Measurements from ENCODE around the gene FSHB. TPM values are rescaled to one million over a fixed set of nuclear protein-coding genes. Genes with fewer than 3 reads are reported as not detected.

FSHB gene
- total and polyA plus RNA-seq, 2 of the 8 experiments (the other 6 are each of a cell fraction or from before 2014, with no cell fraction given), result not detected

DNA sequence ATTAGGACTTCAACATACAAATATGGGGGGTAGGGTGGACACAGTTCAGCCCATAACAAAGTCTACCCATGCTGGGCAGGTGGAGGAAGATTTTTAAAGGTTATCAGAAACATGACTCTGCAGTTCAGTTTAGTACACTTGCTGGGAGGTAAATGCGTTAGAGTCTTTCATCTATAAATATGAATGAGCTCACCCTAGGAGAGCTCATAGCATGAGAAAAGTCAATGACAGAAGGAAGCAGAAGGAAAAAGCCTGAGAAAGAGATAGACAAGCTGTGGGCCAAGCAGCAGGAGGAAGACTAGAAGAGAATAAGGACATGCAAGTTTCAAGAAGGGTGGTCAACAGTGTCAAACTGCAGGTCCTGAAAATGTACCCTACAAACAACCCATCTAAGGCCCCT lies 27.0 kb upstream of the FSHB start:
- FAIRE-seq, result no peak

More for the DNA sequence above, 27.0 kb upstream of the FSHB start:
- no peak overlapping the region for H3K4me2 ChIP-seq (ENCODE audit: insufficient read depth in 1 of 2, low read depth in 2 of 2, low read length in 2 of 2)
- no peak for TF ChIP-seq SP1 (IDR thresholded peaks at IDR 0.05; ENCODE audit: low read depth, low read length)
- no peak for TF ChIP-seq TEAD4 (IDR thresholded peaks at IDR 0.05; ENCODE audit: low read depth, low read length)
- no peak for TF ChIP-seq CBX5 (IDR thresholded peaks at IDR 0.05; ENCODE audit: low read depth, low read length)
- no peak for TF ChIP-seq BRCA1 (IDR thresholded peaks at IDR 0.05; ENCODE audit: low read depth, low read length)
- TF ChIP-seq CEBPB (IDR thresholded peaks at IDR 0.05; ENCODE audit: low read depth, low read length), result no peak
- TF ChIP-seq HDAC6 (IDR thresholded peaks at IDR 0.05; ENCODE audit: low read depth, low read length), result no peak
- no peak overlapping the region for H2AK5ac ChIP-seq (ENCODE audit: low read depth, low read length)
- H2BK5ac ChIP-seq (ENCODE audit: low read depth, low read length), result no peak overlapping the region
- no peak overlapping the region for H3K27ac ChIP-seq (ENCODE audit: low read depth, low read length)
- peaks cover 0 to 6% (median 3%) of the 10 kb centered on the region in 4 experiments; a peak in 3 of 7 replicates for H3K4me1 ChIP-seq (replicated peaks in 1 of 4; ENCODE audit: control insufficient read depth in 3 of 4, insufficient read depth in 4 of 4, low read length in 3 of 4)
- POLR2A ChIA-PET (ENCODE audit: partially characterized antibody), result no interaction called here
- H3K9me3 ChIP-seq (ENCODE audit: insufficient read depth in 2 of 2, low read depth in 1 of 2, low read length in 1 of 2), result peaks cover 3 to 6% of the 10 kb centered on the region in 2 experiments; a peak in 1 of 4 replicates
- H3K4me3 ChIP-seq (ENCODE audit: extremely low read depth in 1 of 4, insufficient read depth in 2 of 4, low read depth in 3 of 4, low read length in 4 of 4), result no peak overlapping the region
- CTCF ChIA-PET (ENCODE audit: partially characterized antibody), result interaction anchor here (0.7 to 1.5 kb wide), 5 partner anchors 37 to 157 kb away, joined by 3 to 4 read pairs (median 3); no protein-coding TSS in a partner anchor
- no peak overlapping the region for H2BK120ac ChIP-seq (replicated peaks; ENCODE audit: low read depth, low read length)
- H3K56ac ChIP-seq (replicated peaks; ENCODE audit: insufficient read length, low read depth, low read length), result no peak overlapping the region
- H3K79me1 ChIP-seq (ENCODE audit: low read depth, low read length), result no peaks in the 10 kb centered on the region
- no peak overlapping the region for H2BK12ac ChIP-seq (ENCODE audit: low read depth, low read length)
- peaks cover 0 to 2% of the 10 kb centered on the region in 2 experiments for H4K20me1 ChIP-seq (replicated peaks in 1 of 2; ENCODE audit: control insufficient read depth in 1 of 2, insufficient read depth in 2 of 2, low read length in 2 of 2)
- H3K79me2 ChIP-seq (ENCODE audit: control insufficient read depth in 1 of 2, insufficient read depth in 2 of 2, low read length in 2 of 2), result no peaks in the 10 kb centered on the region
- no peak overlapping the region for H4K8ac ChIP-seq (ENCODE audit: extremely low read depth, insufficient read depth, low read length)
- H4K5ac ChIP-seq (ENCODE audit: insufficient read length, low read depth, low read length), result no peak overlapping the region
- H2AFZ ChIP-seq (ENCODE audit: low read length), result no peak overlapping the region
- no peaks in the 10 kb centered on the region for H3K23me2 ChIP-seq (ENCODE audit: low read depth, low read length)
- H4K91ac ChIP-seq (replicated peaks; ENCODE audit: insufficient read length, low read length), result no peak overlapping the region
- peaks cover 0 to 1% (median 0%) of the 10 kb centered on the region in 4 experiments; a peak in 1 of 7 replicates for H3K27me3 ChIP-seq (replicated peaks in 1 of 4; ENCODE audit: control insufficient read depth in 3 of 4, extremely low read depth in 1 of 4, insufficient read depth in 3 of 4, low read length in 3 of 4)
- H3K36me3 ChIP-seq (ENCODE audit: control insufficient read depth in 2 of 4, insufficient read depth in 4 of 4, low read length in 3 of 4), result no peaks in the 10 kb centered on the region
- no peak overlapping the region for H2BK15ac ChIP-seq (ENCODE audit: low read length)
- 64% methylated on average over 1 of the region's 1 CpG; no CpG with 5 or more reads in 1 of the 2 experiments for WGBS, 2 experiments (ENCODE audit: extremely low coverage in 1 of 2, insufficient coverage in 1 of 2, insufficient read length in 1 of 2, insufficient replicate concordance in 2 of 2, low coverage in 1 of 2, low lambda C conversion rate in 2 of 2, missing lambda C conversion rate in 1 of 2)
- H3K23ac ChIP-seq (ENCODE audit: insufficient read length), result no peak overlapping the region
- H3K4ac ChIP-seq (replicated peaks; ENCODE audit: insufficient read length, low read depth, low read length), result no peak overlapping the region
- H3K9ac ChIP-seq (replicated peaks in 1 of 4; ENCODE audit: extremely low read depth in 1 of 4, low read depth in 3 of 4, low read length in 3 of 4), result no peak overlapping the region
- H3K14ac ChIP-seq (ENCODE audit: insufficient read length), result no peak overlapping the region
- H3K18ac ChIP-seq (ENCODE audit: extremely low read depth, low read length), result no peak overlapping the region
- no peak for DNase-seq (ENCODE audit: low read depth in 1 of 2, low spot score in 2 of 2)
- H2BK20ac ChIP-seq (ENCODE audit: low read length), result no peak overlapping the region

Measured in H1 (cell line).